ENCODE data around the gene PWWP2B.

- TF ChIP-seq TAF1 (IDR thresholded peaks at IDR 0.05; ENCODE audit: low read depth, low read length) (no peak), POLR2A (IDR thresholded peaks at IDR 0.05; ENCODE audit: low read depth, low read length) (no peak), POLR2AphosphoS5 (IDR thresholded peaks at IDR 0.05; ENCODE audit: low read depth, low read length) (no peak), SPI1 (IDR thresholded peaks at IDR 0.05; ENCODE audit: low read depth, low read length) (peak; percentile 61), POU2F2 (IDR thresholded peaks at IDR 0.05; ENCODE audit: low read depth, low read length) (no peak)
Measured at GRCh38 chr10:132420469-132420980, 23.5 kb downstream of the PWWP2B start.

Measured in GM12891 (cell line).